GM08714 (cell line): ENCODE measurements around the gene CAPZB.
"Not testable (repeated sequence)": the region's sequence is repeated elsewhere in the genome, so short reads cannot be mapped to it uniquely, and the experiment has no call there.

ENCODE experiments used
- H3K4me3 ChIP-seq: fragments of 200-500 bp; sonication (Bioruptor generic); 2 replicates; pipeline ENCODE4 v1.5.1; 2014; ENCODE audit warnings: mild to moderate bottlenecking, low read length, inconsistent platforms
- ZNF274 ChIP-seq: IDR thresholded peaks from 2 replicates; pipeline ENCODE4 v1.6.1; 2012; ENCODE audit warnings: mild to moderate bottlenecking, low read depth, low read length

The CAPZB gene

DNA sequence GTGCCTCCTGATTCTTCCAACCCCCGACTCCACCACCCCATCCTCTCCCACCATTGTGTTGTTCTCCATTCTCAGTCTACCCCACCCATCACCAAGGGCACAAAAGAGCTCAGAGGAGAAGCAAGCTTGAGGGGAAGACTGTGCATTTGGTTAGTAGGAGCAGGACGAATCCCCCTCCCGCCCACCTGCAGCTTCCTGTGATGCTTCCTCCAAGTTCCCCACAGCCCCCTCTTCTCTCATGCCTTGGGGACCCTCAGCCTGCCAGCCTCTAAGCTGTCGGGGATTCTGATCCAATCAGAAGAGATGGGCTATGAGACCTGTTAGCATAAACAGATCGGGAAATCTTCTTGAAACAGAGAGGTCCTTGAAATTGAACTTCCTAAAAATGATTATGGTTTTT, 22.2 kb upstream of the CAPZB start:
- no peak overlapping the region for H3K4me3 ChIP-seq
- TF ChIP-seq ZNF274: no peak

DNA sequence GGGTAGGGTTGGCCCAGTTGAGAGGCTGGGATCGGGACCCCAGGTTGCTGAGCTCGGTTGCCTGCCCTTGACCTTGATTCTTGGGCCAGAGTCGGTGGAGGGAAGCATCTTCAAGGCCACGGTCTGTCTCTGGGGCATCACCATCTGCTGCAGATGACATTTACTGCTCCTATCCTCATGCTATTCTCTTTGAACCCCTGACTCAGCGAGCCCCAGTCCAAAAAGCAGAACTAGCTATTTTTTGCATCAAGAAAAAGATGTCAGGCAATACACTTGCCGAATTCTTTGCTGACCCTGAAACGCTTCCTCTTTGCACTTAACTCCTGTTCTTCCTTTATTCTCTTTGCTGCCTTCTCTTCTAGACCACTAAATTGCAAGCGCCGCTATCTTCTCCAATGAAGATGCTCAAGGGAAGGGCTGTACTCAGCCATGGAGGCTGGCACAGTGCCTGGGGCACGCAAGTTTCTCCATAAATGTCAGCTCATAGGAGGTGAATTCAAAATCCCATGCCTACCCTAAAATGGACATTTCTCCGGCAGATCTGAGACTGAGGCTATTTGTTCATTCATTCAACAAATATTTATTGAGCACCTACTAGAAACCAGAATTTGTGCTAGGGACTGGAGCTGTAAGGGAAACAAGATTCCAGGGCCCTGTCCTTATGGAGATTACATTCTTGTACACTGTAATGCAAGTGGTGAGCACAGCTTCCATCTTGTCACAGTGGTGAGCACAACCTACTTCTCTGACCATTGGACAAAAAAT, 20.5 kb upstream of the CAPZB start:
- H3K4me3 ChIP-seq: no peak overlapping the region; the same call in 1 of the 2 replicates
- no peak for TF ChIP-seq ZNF274

DNA sequence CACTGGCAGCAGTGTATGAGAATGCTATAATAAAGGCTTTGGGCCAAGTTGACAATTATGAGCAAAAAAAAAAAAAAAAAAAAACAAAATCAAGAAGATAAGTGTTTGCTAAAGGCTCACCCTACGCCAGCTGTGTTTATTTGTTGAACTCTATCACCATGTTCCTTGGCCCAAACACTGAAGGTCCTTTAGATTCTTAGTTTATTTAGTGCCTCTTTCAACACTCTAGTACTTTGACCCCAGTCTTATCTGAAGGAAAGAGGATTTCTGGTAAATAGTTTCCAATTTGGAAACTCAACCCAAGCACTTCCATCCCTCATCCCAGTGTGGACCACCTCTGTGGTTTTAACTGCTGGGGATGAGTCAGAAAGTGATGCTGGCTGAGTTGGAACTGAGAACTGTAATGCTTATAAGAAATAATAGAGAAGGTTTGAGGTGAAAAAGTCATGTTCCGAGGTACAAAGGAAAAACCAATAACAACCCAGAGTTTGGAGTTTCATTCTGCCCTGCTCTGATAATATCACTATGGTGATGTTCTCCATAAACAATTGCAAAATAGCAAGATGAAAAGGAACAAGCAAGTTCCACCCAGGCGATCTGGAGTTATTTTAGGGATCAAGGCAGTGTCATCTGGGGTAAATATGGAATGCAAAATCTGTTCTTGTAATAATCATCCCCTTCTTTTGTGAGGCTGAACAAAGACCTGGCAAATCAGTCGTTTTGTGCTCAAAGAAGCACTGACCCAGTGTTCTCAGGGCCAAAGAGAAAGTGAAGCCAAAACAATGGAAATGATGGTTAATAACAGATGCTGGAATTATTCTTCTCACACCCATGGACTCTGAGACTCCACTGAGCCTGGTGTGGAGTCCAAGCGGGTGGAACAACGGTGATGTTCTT, 19.7 kb upstream of the CAPZB start:
- TF ChIP-seq ZNF274: no peak
- no peak overlapping the region; the same call in 1 of the 2 replicates for H3K4me3 ChIP-seq

DNA sequence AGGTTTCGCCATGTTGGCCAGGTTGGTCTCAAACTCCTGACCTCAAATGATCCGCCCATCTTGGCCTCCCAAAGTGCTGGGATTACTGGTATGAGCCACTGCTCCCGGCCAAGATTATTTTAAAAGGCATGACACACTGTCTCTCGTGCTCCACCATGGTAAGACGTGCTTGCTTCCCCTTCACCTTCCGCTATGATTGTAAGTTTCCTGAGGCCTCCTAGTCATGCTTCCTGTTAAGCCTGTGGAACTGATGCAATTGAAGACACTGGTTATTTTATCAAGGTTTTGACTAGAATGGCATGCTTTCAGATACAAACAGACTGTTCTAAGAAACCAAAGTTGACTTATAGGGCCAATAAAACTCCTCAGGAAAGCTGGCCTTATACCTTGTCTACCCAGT, 16.9 kb upstream of the CAPZB start:
- not testable (repeated sequence) for H3K4me3 ChIP-seq

DNA sequence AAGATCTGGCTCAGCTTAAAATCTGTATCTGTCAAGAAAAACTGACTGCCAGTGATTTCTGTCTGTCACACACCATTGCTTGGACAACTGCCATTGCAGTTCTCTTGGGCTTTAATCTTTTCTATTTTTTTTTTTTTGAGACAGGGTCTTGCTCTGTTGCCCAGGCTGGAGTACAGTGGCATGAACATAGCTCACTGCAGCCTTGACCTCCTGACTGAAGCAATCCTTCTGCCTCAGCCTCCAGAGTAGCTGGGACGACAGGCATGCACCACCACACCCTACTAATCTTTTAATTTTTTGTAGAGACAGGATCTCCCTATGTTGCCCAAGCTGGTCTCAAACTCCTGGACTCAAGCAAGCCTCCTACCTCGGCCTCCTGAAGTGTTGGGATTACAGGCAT, 14.5 kb upstream of the CAPZB start:
- not testable (repeated sequence) for H3K4me3 ChIP-seq

DNA sequence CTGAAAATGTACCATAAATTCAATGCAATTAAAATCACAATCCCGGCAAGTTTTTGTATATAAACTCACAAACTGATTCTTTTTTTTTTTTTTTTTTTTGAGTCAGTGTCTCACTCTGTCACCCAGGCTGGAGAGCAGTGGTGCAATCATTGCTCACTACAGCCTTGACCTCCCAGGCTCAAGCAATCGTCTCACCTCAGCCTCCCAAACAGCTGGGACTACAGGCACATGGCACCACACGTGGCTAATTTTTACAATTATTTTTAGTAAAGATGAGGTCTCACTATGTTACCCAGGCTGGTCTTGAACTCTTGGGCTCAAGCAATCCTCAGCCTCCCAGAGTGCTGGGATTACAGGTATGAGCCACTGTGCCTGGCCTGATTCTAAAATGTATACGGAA, 12.1 kb upstream of the CAPZB start:
- not testable (repeated sequence) for H3K4me3 ChIP-seq

DNA sequence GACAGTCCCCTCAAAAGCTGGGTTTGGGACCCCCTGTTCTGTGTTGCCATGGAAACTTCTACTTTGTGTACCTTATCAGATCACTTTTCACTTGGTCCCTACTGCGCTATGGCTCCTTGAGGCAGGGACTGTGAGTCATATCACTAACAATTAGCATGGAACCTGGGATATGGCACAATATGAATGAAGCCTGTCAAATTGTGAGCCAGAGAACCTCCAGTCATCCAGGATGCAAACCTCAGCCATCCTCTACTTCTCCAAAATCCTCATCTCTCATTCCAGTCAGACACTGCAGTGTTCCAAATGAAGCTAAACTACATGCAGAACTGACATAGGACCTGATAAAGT, 11.2 kb upstream of the CAPZB start:
- no peak for TF ChIP-seq ZNF274

DNA sequence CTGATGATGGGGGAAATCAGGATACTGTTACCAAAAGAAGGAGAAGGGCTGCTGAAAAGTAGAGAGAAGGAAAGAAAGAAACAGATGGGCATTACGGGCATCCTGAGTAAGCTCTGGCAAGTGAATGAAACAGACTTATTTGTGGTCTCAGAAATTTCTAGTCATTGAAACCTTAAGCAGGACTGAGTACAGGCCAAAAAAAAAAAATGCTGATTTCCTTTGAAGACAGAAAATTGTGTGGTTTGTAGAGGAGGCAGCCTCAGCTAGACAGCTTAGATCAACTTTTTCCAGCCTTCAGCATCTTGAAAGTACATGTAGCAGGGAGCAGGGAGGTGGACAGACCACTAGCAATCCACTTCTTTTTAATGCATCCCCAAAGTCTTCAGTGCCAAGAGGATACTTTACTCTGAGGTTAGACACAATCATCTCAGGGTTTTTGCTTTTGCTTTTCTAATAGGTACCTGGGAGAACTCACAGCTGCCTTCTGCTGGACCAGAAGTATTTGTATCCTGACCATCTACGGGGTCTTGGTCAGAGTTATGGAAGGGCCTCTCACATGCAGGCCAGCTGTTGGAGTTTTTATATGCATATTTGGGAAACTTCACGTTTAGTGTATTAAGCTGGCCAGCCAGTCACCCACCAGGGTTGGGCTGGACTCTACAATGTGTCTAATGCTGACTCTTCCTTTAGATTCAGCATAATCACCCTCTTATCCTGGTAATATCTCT, 10.6 kb upstream of the CAPZB start:
- no peak for TF ChIP-seq ZNF274
- H3K4me3 ChIP-seq: no peak overlapping the region

More for the DNA sequence above, 11.2 kb upstream of the CAPZB start:
- H3K4me3 ChIP-seq: no peak overlapping the region

DNA sequence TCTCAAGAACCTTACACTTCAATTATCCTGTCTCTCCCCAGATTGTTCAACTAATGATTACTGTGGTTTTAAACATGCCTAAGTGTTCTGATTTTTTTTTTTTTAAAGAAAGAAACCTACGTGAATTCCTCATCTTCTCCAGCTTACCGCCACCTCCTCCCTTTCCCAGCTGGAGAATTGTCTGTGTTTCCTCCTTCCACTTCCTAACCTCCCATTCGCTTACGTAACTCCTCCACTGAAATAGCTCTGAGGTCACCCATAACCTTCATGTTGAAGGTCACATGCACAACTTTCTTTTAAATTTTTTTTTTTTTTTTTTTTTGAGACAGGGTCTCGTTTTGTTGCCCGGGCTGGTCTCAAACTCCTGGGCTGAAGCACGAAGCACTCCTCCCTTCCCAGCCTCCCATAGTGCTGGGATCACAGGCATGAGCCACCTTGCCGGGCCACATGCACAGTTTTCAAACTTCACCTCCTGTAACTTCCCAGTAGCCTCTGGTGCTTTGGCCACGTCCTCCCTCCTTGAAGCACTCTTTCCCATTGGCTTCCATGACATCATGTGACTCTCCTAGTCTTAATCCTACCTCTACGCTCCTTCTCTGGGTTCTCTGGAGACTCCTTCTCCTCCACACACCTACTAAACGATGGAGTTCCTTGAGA, 9.8 kb upstream of the CAPZB start:
- no peak overlapping the region for H3K4me3 ChIP-seq
- no peak for TF ChIP-seq ZNF274

DNA sequence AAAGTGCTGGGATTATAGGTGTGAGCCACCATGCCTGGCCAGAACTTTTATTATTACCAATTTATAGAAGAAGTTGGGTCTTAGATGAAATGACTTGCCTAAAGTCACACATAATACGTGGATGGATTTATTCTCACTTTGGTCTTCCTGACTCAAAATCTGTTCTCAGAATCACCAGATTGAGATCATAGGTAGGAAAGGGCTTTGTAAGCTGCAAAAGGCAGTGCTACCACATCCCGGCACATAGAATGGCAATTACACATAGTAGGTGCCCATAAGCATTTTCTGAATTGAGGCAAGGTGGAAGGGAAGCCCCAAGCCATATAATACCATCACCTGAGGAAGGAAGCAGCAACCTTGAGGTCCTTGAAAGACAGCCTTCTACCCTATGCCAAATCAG, 8.2 kb upstream of the CAPZB start:
- TF ChIP-seq ZNF274: no peak
- H3K4me3 ChIP-seq: no peak overlapping the region

DNA sequence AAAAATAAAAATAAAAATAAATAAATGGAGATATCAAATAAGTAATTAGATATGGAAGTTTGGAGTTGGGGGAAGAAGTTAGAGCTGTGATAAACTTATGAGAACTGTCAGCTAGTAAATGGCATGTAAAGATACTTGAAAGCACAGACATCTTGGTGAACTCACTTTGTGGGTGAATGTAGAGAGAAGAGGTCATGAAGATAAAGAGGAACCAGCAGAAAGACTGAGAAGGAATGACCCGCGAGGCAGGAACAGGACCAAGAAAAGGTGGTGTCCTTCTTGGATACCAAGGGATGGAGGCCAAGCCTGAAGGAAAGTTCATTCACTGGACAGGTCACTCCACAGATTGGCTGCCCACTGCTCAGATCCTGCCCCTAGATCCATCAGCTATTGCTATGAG, 4.7 kb upstream of the CAPZB start:
- H3K4me3 ChIP-seq: no peak overlapping the region
- TF ChIP-seq ZNF274: no peak

DNA sequence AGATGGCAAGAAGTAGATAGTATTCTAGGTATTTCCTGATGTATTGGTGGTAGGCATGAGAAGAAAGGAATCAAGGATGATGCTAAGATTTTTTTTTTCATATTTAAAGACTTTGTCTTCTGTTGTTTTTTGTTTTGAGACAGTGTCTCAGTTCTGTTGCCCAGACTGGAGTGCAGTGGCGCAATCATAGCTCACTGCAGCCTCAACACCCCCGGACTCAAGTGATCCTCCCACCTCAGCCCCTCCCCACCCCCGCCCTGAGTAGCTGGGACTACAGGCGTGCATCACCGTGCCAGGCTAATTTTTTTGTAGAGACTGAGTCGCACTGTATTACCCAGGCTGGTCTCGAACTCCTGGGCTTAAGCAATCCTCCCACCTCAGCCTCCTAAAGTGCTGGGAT, 2.8 kb upstream of the CAPZB start:
- H3K4me3 ChIP-seq: no peak overlapping the region
- TF ChIP-seq ZNF274: no peak

DNA sequence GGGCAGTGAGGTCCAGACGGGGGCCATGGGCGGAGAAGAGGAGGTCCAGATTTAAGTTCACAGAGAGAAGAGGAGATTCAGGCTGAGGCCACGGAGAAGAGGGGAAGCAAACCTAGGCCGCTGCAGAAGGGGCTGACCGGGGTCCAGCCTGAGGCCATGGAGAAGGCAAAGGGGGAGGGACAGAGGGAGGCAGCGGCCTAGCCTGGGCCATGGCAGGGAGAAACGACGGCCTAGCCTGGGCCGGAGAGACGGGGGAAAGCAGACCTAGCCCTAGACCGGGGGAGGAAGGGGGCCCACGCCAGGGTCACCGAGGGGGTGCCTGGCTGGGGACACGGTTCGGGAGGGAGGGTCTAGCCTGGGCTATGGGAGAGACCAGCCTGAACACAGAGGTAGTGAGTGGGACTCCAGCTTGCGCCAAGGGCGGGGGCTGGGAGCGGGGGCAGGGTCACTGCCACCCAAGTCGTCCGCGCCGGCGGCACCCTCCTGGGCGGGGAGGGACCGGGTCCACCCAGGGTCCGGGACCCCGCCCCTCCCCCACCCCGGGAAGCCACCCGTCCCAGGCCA, 459 bp downstream of the CAPZB start:
- TF ChIP-seq ZNF274: no peak

DNA sequence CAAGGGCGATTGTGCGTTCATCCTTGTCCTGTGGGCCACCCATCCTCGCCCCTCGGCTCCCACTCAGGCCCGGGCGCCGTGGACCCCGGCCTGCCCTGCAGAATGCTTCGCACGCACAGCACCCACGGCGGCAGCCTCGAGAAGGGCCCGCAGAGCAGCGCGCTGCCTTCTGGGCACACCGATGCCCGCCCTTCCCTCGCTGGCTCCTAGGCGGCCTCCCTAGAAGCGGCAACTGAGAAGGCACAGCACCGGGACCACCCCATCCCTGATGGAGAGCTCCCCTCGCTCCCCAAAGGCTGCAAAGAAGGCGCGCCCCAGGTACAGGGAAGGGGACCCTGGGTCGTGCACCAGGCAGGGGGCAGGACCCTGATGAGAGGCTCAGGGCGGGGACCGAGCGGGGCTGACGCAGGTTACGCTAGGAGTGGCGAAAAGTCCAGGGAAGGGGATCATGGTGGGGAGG, 971 bp downstream of the CAPZB start:
- no peak for TF ChIP-seq ZNF274
- peak overlapping the region; percentile 77 for H3K4me3 ChIP-seq

More for the DNA sequence above, 459 bp downstream of the CAPZB start:
- peak overlapping the region; percentile 77 for H3K4me3 ChIP-seq
